HG02588 (cell line): ENCODE results near the gene NUP153.
A peak's percentile ranks its signal among the peaks of the same experiment; 100 is the strongest.
"Not testable (repeated sequence)": the region's sequence is repeated elsewhere in the genome, so short reads cannot be mapped to it uniquely, and the experiment has no call there.

Source experiments
- ATAC-seq: cut with Tn5 transposase; IDR thresholded peaks from one replicate; pipeline ENCODE4 v1.9.1; 2021; ENCODE audit warnings: mild to moderate bottlenecking, moderate library complexity; ENCODE audit not compliant: unreplicated experiment

The NUP153 gene

DNA sequence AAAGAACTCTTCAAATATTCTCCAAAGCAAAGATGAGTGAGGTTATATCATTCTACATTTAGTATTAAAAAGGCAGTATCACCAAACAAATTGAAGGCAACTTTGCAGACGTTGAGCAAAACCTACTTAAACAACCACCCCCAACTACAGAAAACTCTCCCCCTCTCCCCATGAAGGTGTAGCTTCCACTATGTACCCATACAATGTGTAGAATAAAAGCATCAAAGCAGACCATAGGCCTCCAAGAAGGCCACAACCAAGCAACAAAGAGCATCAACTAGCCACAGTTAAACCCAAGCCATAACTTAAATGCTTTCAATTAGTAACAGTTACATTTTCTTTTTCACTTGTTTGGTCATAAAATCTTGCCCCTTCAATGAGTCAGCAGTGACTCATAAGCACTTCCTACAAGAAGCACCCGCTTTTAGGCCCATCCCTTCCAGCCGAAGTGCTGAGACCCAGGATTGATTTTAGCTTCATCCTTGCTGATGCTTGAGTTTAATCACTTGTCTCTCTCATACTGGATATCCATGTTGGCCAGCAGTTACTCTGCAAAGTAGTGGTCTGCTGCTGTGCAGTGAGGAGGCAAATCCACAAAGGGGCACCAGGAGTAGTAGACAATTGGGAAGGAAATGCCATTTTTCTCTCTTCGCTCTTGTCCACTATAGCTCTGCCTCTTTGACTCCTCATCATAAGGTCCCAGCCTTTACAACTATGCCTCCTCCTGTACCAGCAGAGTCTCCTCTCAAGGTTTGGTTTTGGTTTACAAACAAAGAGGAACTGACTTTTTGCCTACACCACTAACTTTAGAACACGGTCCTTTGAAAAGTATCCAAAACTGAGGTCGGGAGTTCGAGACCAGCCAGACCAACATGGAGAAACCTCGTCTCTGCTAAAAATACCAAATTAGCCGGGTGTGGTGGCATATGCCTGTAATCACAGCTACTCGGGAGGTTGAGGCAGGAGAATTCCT, 8.4 kb upstream of the NUP153 start:
- ATAC-seq: peak; percentile 84

DNA sequence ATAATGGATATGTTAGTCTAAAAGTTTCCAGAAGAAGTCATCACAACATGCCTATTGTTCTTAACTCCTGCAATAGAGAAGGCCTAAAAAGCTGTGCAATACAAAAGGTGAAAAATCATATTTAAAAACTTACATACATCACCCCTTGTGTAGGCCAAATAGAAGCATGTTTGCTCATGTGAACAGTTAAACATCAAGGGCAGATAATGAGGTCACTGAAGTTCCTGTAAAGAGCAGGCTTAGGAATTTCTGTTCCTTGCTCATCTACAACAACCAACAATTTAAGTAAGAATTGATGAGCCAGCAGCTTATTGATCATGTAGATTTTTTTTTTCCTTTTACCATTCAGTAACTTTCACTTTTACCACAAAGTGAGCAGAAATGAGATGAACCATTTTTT, 7.5 kb upstream of the NUP153 start:
- no peak for ATAC-seq

DNA sequence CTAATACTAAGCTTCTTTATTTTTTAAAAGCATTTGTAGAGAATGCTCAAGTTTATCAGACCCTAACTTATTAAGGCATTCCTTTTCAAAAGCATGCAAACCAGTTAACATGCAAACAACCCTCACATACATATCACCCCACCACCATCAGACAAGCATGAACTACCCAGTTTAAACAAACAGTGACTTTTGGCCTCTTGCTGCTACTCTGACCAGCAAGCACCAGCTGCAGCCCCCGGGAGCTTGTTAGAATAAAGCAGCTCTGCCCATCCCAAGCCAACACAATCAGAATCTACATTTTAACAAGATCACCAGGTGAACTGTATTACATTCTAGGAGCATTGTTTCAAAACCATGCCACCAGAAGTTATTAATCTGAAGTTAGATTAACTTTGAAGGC, 5.9 kb upstream of the NUP153 start:
- no peak for ATAC-seq

DNA sequence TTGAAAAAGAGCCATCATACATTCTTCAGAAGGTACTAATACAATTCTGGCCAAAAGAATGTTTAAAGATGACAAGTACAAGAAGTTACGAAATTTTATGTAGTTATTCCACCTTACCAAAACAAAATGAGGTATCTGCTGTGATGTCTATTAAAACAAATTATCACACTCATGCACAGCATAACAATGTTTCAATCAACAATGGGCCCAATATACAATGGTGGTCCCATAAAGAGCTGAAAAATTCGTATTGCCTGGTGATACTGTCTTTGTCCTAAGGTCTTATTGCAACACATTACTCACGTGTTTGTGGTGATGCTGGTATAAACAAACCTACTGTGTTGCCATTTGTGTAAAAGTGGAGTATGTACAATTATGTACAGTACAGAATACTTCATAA, 3.6 kb upstream of the NUP153 start:
- ATAC-seq: no peak

DNA sequence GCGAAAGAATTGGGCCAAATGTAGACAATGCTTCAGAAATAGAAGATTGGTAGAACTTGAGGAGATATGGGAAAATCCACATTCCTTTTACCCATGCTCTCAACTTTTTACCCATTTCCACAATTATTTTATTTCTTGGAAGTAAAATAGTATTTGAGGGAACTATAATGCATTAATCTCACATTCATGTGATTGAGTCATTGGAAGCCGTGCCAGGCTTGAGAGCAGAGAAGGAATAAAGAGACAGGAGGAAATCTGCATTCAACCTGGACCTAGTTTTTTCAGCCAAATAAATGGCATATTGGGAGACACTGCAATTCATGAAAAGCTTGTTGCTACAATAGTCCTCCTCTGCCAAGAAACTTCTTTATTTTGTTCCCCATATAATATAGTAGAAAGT, 2.8 kb upstream of the NUP153 start:
- no peak for ATAC-seq

DNA sequence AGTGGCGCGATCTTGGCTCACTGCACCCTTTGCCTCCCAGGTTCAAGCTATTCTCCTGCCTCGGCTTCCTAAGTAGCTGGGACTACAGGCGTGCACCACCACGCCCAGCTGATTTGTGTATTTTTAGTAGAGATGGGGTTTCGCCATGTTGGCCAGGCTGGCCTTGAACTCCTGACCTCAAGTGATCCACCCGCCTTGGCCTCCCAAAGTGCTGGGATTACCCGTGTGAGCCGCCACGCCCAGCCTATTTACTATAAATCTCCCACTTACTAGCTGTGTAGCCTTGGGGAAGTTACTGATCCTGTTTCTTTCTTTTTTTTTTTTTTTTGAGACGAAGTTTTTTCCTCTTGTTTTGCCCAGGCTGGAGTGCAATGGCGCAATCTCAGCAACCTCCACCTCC, 1.3 kb upstream of the NUP153 start:
- ATAC-seq: not testable (repeated sequence)

DNA sequence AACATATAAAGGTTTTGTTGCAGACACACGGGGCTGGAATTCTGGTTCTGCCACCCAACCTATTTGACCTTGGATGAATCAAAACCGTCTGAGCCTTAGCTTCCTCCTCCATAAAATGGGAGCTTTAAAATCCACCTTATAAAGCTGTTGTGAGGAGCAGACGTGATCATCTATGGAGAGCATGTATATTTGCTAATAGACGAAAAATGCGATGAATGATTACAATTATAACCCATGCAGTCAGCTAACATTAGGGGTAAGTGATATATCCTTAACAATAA, 586 bp upstream of the NUP153 start:
- no peak for ATAC-seq

DNA sequence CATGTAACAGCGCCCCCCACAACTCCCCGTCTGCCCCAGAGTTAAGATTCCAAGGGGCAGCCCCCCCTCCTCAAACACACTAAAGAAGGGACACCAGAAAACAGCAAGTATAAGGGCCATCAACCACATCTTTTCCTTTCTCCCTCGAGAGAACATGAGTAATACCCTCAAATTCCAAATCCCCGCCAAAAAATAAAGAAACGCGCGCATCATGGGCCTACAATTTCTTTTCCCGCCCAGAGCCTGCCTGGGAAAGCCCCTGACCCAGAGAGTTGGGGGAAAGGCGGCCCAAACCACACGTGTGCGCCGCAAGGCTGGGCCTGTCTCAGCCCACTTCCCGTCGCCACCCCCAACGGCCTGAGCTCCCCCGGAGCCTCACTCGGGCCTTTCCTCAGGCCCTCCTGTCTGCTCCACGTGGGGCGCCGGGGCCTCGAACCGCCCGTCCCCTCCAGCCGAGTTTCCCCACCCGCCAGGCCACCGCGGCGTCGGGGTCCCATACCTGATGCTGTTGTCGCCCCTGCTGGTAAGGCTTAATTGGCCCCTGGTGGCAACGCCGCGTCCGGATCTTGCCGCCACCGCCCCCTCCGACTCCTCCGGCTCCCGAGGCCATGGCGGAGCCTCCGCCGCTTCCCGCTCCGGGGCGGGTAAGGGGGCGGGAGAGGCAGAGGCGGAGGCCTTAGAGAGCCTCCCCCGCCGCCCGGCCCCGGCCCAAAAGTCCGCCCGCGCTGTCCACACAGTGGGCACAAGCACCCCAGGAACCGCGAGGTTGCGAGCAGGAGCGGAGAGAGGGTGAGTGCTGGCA, 746 bp downstream of the NUP153 start:
- ATAC-seq: peak; percentile 52

DNA sequence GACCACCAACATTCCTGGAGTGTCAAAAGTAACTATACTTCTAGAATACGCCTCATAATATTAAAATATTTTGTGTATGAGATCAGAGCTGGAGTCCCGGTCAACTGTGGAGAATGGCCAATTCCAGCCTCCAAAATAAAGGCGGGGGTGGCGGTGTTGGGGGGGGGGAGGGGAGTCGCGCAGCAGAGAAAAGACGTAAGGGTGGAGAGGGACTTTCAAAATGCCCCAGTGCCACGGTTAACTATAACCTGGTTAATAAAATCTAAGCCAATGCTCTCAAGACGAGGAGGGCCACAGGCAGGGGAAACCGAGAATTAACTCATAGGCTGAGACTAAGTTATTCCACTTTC, 1.3 kb downstream of the NUP153 start:
- ATAC-seq: no peak

DNA sequence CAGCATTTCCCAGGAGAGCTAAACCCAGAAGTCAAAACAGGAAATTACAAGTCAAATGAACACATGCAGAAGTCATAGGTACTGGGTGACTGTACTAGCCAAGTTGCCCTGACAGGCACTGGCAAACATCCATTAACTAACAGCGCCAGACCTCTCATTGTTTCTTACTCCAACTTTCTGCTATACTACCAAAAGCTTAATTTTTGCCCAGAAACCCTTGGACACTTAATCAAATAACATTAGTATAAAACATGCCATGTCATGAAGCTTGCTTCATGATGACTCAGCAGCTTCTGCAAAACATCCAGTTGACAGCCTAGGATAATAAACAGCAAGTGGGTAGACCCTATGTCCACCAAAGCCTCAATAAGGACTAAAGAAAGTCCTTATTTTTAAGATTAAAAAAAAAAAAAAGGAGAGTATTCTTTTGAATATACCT, 3.5 kb downstream of the NUP153 start:
- no peak for ATAC-seq

DNA sequence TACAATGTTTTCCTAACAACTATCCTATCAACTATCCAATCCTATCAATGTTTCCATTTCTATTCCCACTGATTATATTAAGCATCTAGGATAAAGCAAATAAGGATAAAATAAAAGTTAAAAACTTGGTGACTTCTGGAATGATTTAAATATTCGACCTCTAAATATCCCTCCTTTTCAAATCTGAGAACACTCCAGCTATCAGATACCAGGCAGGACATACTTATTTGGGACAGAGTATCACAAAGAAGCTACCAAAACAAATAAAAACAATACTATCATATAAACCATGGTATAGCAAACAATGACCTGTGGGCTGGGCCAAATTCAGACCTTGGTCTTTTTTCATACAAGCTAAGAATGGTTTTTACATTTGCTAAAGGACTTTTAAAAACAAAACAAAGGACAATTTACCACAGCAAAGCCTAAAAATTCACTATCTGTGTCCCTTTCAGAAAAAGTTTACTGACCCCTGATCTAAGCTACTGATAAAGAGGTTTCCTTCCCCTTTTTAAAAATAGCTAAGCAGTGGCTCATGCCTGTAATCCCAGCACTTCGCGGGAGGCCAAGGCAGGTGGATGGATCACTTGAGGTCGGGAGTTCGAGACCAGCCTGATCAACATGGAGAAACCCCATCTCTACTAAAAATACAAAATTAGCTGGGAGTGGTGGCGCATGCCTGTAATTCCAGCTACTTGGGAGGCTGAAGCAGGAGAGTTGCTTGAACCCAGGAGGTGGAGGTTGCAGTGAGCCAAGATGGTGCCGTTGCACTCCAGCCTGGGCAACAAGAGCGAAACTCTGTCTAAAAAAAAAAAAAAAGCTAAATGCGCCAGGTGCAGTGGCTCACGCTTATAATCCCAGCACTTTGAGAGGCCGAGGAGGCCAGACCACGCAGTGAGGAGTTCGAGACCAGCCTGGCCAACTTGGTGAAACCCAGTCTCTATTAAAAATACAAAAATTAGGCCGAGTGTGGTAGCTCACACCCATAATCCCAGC, 6.0 kb downstream of the NUP153 start:
- no peak for ATAC-seq

DNA sequence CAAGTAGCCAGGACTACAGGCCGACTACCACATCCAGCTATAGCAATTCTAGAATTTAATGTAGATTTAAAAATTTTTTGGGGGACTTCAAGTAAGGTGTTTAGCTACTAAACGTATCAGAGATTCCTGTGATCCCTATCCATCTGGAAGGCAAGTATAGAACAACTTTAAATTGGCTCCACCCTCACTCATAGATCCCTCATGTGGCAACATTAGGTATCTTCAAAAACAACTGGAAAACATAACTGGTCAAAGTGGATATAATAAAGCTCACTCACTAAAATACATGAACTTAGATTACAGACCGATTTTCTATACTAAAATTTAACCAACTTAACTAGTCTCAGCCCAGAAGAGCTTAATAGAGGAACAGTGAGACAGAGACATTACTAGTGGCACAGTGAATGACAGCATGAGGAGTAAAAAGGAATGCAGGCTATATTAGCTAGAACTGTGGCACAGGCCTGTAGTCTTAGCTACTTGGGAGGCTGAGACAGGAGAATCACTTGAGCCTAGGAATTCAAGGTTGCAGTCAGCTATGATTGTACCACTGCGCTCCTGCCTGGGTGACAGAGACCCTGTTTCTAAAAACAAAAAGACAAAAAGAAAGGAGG, 14.7 kb downstream of the NUP153 start:
- ATAC-seq: no peak

DNA sequence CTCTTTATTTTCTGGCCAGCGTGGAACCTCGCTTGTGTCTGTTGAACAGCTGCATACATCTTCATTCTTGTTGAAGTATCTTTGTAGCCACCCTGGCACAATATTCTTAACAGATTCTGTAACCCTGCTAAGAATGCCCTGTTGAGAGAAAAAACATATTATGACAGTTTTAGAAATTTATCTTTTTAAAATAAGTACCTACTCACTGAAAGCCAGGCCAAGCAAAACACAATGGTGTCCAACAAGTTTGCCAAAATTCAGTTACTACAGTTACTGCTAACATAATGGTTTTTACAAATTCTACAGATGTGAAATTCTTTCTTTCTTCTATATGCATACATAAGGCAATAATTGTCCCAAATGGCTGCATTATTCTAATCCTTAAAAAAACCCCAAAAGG, 18.2 kb downstream of the NUP153 start:
- ATAC-seq: no peak

DNA sequence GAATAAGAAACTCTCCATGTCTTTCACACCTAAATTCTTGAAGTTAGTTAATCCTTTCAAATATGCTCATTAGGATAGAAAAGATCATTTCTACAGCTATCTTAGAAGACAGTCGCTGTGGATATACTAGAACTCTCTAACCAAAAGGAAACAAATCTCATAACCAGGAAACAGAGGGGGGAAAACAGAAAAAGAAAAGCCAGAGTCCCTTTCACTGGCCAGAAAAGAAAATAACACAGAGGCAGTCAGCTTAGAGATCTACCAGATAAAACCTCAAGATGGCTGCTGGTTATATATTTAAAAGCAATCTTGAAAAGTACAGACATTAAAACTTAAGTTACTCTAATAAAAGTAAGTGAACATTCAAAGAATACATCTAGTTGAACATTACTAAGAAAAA, 19.6 kb downstream of the NUP153 start:
- ATAC-seq: no peak

DNA sequence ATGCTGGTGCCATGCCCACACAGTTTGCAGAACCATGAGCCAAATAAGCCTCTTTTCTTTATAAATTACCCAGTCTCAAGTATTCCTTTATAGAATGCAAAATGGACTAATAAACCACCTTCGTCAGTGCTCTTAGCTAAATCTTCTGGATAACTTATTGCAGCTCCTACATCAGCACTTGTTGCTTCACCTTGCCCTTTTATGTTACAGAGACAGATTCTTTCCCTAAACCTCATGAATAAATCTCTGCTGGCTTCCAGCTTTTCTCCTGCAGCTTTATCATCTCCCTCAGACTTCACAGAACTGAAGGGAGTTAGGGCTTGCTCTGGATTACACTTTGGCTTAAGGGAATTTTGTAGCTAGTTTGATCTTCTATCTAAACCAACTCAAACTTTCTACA, 22.6 kb downstream of the NUP153 start:
- no peak for ATAC-seq

DNA sequence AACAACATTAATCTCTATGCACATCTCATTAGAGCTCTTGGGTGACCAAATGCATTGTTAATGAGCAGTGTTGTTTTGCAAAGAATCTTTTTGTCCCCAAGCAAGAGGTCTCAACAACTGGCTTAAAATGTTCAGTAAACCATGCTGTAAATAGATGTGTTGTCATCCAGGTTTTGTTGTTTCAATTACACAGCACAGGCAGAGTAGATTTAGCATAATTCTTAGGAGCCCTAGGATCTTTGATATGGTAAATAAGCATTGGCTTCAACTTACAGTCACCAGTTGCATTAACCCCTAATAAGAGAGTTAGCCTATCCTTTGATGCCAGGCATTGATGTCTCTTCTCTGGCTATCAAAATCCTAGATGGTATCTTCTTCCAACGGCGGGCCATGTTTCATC, 23.3 kb downstream of the NUP153 start:
- ATAC-seq: no peak

DNA sequence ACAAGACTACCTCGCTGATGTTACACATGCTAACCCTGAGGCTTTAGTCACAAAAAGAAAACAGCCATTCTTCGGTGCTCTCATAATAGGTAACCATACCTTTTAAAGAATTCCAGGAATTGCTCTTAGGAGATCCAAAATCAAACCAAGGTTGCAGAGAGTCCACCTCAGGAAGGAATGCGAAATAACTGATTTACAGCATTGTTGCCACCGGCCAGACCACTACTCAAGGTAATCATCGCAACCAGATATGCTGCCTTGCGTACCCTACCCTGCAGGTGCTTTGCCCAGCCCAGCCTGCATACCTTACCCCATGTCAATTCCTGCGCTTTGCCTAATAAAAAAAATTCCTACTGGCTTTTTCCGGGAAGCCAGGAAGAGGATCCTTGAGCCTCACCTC, 27.0 kb downstream of the NUP153 start:
- no peak for ATAC-seq

DNA sequence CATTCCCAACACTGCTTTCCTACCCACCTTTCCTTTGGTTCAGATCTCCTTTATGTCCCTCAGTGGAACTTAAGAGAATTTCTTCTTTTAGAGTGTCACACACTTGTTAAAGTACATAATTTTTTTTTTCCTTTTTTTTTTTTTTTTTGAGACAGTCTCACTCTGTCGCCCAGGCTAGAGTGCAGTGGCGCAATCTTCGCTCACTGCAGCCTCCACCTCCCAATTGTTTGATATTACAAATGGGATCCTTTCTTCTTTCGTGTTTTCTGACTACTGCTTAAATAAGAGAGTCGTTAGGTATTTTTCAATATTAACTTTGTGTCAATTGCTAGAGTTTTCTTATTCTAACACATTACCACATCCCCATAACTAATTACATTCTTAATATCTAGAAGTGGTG, 29.1 kb downstream of the NUP153 start:
- no peak for ATAC-seq

DNA sequence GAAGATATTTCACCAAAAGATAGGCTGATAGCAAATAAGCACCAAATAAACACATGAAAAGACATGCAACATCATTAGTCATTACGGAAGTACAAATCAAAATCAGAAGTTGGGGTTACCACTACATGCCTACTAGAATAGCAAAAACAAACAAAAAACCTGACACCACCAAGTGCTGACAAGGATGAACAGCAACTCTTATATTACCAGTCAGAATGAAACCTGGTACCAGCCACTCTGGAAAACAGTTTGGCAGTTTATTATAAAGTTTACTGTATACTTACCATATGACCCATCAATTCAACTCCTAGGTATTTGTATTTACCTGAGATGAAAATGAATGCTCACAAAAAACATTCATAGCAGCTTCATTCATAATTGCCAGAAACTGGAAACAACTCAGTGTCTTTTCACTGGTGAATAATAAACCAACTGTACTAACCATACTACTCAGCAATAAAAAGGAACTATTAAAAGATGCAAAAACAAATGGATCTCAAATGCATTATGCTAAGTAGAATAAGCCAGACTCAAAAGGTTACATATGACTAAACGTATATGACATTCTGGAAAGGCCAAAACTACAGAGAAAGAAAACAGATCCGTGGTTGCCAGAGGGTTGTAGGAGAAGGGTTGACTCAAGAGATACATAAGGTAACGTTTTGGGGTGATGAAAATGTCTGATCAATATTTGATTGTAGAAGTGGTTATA, 33.0 kb downstream of the NUP153 start:
- no peak for ATAC-seq

DNA sequence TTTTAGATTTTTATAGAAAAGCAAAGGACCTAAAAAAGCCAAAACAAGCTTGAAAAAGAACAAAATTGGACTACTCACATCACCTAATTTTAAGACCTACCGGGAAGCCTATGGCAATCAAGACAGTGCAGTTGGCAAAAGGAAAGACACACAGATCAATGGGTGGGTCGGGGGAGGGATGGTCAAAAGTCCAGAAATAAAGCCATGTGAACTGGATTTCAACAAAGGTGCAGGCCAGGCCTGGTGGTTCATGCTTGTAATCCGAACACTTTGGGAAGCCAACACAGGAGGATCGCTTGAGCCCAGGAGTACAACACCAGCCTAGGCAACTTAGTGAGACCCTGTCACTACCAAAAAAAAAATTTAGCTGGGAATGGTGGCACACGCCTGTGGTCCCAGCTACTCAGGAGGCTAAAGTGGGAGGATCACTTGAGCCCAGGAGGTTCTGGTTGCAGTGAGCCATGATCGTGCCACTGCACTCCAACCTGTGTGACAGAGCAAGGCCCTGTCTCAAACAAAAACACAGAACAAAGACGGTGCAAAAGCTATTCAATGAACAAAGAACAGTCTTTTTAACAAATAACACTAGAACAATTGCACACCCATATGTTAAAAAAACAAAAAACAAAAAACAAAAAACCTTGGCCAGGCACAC, 34.5 kb downstream of the NUP153 start:
- ATAC-seq: no peak
